22Rv1 (cell line): Measurements from ENCODE around the gene PIAS1.

Experiments used
- ZFX ChIP-seq: fragments of 450-650 bp; IDR thresholded peaks from 2 replicates; pipeline ENCODE4 v1.6.1; 2017; ENCODE audit warnings: antibody characterized with exemption, borderline replicate concordance
- TF ChIP-seq, protein P1 (sequence below): fragments of 450-650 bp; IDR thresholded peaks from 2 replicates; pipeline ENCODE4 v1.5.1; 2017; ENCODE audit warnings: mild to moderate bottlenecking

DNA sequence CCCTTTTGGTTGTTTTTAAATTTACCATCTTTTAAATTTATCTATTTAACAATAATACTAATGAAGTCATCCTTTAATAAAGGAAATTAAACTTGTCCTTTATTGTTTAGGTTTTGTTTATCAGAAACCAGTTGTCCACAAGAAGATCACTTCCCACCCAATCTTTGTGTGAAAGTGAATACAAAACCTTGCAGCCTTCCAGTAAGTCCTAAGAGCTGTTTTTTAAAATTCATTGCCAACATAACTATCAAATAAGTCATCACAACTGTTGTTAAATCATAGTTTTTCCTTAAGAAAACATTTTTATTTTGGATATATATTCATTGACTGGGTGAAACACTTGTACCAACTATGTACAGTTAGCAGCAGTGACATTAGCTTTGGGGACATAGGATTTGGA is 91.6 kb downstream of the PIAS1 start:
- TF ChIP-seq, protein P1, sequence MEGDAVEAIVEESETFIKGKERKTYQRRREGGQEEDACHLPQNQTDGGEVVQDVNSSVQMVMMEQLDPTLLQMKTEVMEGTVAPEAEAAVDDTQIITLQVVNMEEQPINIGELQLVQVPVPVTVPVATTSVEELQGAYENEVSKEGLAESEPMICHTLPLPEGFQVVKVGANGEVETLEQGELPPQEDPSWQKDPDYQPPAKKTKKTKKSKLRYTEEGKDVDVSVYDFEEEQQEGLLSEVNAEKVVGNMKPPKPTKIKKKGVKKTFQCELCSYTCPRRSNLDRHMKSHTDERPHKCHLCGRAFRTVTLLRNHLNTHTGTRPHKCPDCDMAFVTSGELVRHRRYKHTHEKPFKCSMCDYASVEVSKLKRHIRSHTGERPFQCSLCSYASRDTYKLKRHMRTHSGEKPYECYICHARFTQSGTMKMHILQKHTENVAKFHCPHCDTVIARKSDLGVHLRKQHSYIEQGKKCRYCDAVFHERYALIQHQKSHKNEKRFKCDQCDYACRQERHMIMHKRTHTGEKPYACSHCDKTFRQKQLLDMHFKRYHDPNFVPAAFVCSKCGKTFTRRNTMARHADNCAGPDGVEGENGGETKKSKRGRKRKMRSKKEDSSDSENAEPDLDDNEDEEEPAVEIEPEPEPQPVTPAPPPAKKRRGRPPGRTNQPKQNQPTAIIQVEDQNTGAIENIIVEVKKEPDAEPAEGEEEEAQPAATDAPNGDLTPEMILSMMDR = no peak
- TF ChIP-seq ZFX = no peak
